Measurements from ENCODE around the gene CLCN7. TPM values are rescaled to one million over a fixed set of nuclear protein-coding genes. Genes with fewer than 3 reads are reported as not detected.
"Not testable (repeated sequence)": the region's sequence is repeated elsewhere in the genome, so short reads cannot be mapped to it uniquely, and the experiment has no call there.

The CLCN7 gene
- total and polyA plus RNA-seq, 9 of the 15 experiments (the other 6 are each of a cell fraction or from before 2014, with no cell fraction given): 0.06 to 126 (median 18.7) TPM

DNA sequence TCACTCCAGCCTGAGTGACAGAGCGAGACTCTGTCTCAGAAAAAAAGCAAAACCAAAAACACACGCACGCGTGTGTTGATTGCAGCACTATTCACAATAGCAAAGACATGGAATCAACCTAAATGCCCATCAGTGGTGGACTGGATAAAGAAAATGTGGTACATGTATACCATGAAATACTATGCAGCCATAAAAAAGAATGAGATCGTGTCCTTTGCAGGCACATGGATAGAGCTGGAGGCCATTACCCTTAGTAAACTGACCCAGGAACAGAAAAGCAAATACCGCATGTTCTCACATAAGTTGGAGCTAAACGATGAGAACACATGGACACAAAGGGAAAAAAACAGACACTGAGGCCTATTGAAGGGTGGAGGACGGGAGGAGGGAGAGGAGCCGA is 4.1 kb upstream of the CLCN7 start:
- BruUV-seq (replicated peaks); H3K36me3 ChIP-seq (ENCODE audit: control insufficient read depth, insufficient read depth, low read length); H3K9ac ChIP-seq (ENCODE audit: insufficient read depth in 1 of 2, low read depth in 2 of 2, low read length in 2 of 2); H3K27ac ChIP-seq (ENCODE audit: extremely low read depth, low read depth, low read length); H3K4me3 ChIP-seq; in situ Hi-C loops (cut with MboI); DNase-seq (ENCODE audit: extremely low read depth in 1 of 4, low spot score in 3 of 4); ATAC-seq; H3K9me1 ChIP-seq (ENCODE audit: control insufficient read depth, insufficient read depth, low read length); H3K9me3 ChIP-seq (replicated peaks; ENCODE audit: control insufficient read depth, insufficient read depth, low read depth, low read length); FAIRE-seq; H4K20me1 ChIP-seq (replicated peaks; ENCODE audit: control insufficient read depth, insufficient read depth, low read length); H3K4me2 ChIP-seq (ENCODE audit: insufficient read depth, low read length); H3K27me3 ChIP-seq (ENCODE audit: control insufficient read depth in 2 of 2, insufficient read depth in 2 of 2, low read length in 2 of 2); H2AFZ ChIP-seq (ENCODE audit: low read depth, low read length); intact Hi-C loops (cut with micrococcal nuclease); CTCF ChIA-PET (ENCODE audit: low intra/inter-chr PET ratio): not testable (repeated sequence)
- peaks cover 10 to 40% of the 10 kb centered on the region in 2 experiments; a peak in 4 of 5 replicates for H3K4me1 ChIP-seq (replicated peaks in 1 of 2; ENCODE audit: control insufficient read depth in 2 of 2, insufficient read depth in 2 of 2, low read length in 2 of 2)
- WGBS (ENCODE audit: insufficient coverage, low coverage, missing lambda C conversion rate): 70% methylated on average over 9 of the region's 9 CpGs
- peaks cover 19% of the 10 kb centered on the region for H3K79me2 ChIP-seq (ENCODE audit: control insufficient read depth, insufficient read depth, low read length)
- peak; percentile 84 for TF ChIP-seq ZNF146 (CRISPR knock-in tag; IDR thresholded peaks at IDR 0.05; ENCODE audit: unreplicated experiment)
- POLR2A ChIA-PET: interaction anchor here (0.6 to 1.4 kb wide), 2 partner anchors 14 to 86 kb away, joined by 3 read pairs; no protein-coding TSS in a partner anchor

DNA sequence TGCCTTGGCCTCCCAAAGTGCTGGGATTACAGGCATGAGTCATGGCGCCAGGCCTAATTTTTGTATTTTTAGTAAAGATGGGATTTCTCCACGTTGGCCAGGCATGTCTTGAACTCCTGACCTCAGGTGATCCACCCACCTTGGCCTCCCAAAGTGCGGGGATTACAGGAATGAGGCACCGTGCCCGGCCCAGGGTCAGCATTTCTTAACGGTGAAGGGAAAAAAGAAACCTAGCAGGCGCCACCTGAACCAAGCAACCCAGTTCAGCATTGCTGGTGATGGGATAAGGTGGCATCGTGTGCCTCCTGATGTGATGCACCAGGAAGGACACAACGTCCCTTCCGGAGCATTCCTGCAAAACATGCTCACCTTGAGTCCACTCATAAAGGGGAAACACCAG is 2.2 kb upstream of the CLCN7 start:
- H3K36me3 ChIP-seq (ENCODE audit: control insufficient read depth, insufficient read depth, low read length): no peaks in the 10 kb centered on the region
- no peak overlapping the region for H3K27ac ChIP-seq (ENCODE audit: extremely low read depth, low read depth, low read length)
- no peak for ATAC-seq
- in situ Hi-C loops (cut with MboI) (no loop called here), intact Hi-C loops (cut with micrococcal nuclease) (no loop called here)
- H3K9ac ChIP-seq (ENCODE audit: insufficient read depth in 1 of 2, low read depth in 2 of 2, low read length in 2 of 2): no peak overlapping the region
- no peak for TF ChIP-seq POLR2H (tag; IDR thresholded peaks at IDR 0.05; ENCODE audit: low read depth)
- no peak for TF ChIP-seq SIN3B (IDR thresholded peaks at IDR 0.05; ENCODE audit: low read depth)
- no peak for TF ChIP-seq TRIM28 (IDR thresholded peaks at IDR 0.05)
- TF ChIP-seq ZNF830 (CRISPR knock-in tag; IDR thresholded peaks at IDR 0.05): no peak
- TF ChIP-seq ZKSCAN3 (CRISPR knock-in tag; IDR thresholded peaks at IDR 0.05): no peak
- TF ChIP-seq, protein P1, sequence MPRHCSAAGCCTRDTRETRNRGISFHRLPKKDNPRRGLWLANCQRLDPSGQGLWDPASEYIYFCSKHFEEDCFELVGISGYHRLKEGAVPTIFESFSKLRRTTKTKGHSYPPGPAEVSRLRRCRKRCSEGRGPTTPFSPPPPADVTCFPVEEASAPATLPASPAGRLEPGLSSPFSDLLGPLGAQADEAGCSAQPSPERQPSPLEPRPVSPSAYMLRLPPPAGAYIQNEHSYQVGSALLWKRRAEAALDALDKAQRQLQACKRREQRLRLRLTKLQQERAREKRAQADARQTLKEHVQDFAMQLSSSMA (CRISPR knock-in tag; IDR thresholded peaks at IDR 0.05): no peak
- no peak for TF ChIP-seq SPI1 (IDR thresholded peaks at IDR 0.05; ENCODE audit: borderline replicate concordance, low read depth, low read length)
- TF ChIP-seq ZNF77 (CRISPR knock-in tag; IDR thresholded peaks at IDR 0.05): no peak
- H3K27me3 ChIP-seq (ENCODE audit: control insufficient read depth in 2 of 2, insufficient read depth in 2 of 2, low read length in 2 of 2): no peaks in the 10 kb centered on the region
- no peak for DNase-seq (ENCODE audit: extremely low read depth in 1 of 4, low spot score in 3 of 4)
- no peak for FAIRE-seq
- H3K9me3 ChIP-seq (replicated peaks; ENCODE audit: control insufficient read depth, insufficient read depth, low read depth, low read length): no peaks in the 10 kb centered on the region
- H3K4me3 ChIP-seq: no peak overlapping the region
- WGBS (ENCODE audit: insufficient coverage, low coverage, missing lambda C conversion rate): 81% methylated on average over 10 of the region's 10 CpGs
- peaks cover 18 to 38% of the 10 kb centered on the region in 2 experiments; a peak in 4 of 5 replicates for H3K4me1 ChIP-seq (replicated peaks in 1 of 2; ENCODE audit: control insufficient read depth in 2 of 2, insufficient read depth in 2 of 2, low read length in 2 of 2)
- ChIA-PET POLR2A (no interaction called here), CTCF (ENCODE audit: low intra/inter-chr PET ratio) (no interaction called here)
- no TSS peak for BruUV-seq (replicated peaks)
- no peak overlapping the region for H3K4me2 ChIP-seq (ENCODE audit: insufficient read depth, low read length)
- H3K9me1 ChIP-seq (ENCODE audit: control insufficient read depth, insufficient read depth, low read length): no peaks in the 10 kb centered on the region
- H2AFZ ChIP-seq (ENCODE audit: low read depth, low read length): no peak overlapping the region
- H4K20me1 ChIP-seq (replicated peaks; ENCODE audit: control insufficient read depth, insufficient read depth, low read length): 0 out of 2 replicates have a peak, but pooled peaks cover 2% of the 10 kb centered on the region
- peaks cover 37% of the 10 kb centered on the region for H3K79me2 ChIP-seq (ENCODE audit: control insufficient read depth, insufficient read depth, low read length)

All from K562 (cell line).